VCaP (cell line): Measurements from ENCODE around the gene ITPR1.
A peak's percentile ranks its signal among the peaks of the same experiment; 100 is the strongest.

Experiments
- H3K27ac ChIP-seq: fragments of 450-650 bp; 2 replicates; pipeline ENCODE4 v1.5.1; 2017
- TF ChIP-seq, protein P1 (sequence below): fragments of 450-650 bp; conservative IDR thresholded peaks from 2 replicates; pipeline ENCODE4 v1.5.1; 2017; ENCODE audit warnings: mild to moderate bottlenecking, moderate library complexity

Gene ITPR1

GRCh38 chr3:4883011-4883410, 389.9 kb downstream of the ITPR1 start:
- TF ChIP-seq, protein P1, sequence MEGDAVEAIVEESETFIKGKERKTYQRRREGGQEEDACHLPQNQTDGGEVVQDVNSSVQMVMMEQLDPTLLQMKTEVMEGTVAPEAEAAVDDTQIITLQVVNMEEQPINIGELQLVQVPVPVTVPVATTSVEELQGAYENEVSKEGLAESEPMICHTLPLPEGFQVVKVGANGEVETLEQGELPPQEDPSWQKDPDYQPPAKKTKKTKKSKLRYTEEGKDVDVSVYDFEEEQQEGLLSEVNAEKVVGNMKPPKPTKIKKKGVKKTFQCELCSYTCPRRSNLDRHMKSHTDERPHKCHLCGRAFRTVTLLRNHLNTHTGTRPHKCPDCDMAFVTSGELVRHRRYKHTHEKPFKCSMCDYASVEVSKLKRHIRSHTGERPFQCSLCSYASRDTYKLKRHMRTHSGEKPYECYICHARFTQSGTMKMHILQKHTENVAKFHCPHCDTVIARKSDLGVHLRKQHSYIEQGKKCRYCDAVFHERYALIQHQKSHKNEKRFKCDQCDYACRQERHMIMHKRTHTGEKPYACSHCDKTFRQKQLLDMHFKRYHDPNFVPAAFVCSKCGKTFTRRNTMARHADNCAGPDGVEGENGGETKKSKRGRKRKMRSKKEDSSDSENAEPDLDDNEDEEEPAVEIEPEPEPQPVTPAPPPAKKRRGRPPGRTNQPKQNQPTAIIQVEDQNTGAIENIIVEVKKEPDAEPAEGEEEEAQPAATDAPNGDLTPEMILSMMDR = no peak
- H3K27ac ChIP-seq = no peak overlapping the region

DNA sequence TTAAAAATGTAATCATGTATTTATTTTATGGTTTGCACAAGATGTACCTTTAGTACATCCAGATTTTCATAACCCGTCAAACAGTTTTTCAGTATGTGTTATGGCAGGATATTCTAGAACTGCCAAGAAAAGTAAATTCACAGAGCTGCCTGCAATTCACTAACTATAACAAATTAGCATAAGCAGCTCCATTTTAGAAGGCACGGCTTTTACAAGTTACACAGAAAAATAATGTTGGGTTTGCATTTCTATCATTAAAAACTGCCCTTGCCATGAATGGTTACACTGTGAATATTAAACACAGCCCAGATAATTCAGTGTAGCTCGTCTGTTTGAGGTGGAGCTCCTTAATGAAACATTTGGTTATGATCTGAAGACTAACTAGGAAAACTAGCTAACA, 391.7 kb downstream of the ITPR1 start:
- TF ChIP-seq, protein P1 = no peak
- H3K27ac ChIP-seq = peak overlapping the region; percentile 50

- peak overlapping the region; percentile 50 for H3K27ac ChIP-seq
- TF ChIP-seq, protein P1 = no peak
Observed at GRCh38 chr3:4885316-4885715, 392.2 kb downstream of the ITPR1 start.

- no peak overlapping the region for H3K27ac ChIP-seq
- TF ChIP-seq, protein P1 = no peak
Observed at GRCh38 chr3:4886448-4886847, 393.3 kb downstream of the ITPR1 start.

DNA sequence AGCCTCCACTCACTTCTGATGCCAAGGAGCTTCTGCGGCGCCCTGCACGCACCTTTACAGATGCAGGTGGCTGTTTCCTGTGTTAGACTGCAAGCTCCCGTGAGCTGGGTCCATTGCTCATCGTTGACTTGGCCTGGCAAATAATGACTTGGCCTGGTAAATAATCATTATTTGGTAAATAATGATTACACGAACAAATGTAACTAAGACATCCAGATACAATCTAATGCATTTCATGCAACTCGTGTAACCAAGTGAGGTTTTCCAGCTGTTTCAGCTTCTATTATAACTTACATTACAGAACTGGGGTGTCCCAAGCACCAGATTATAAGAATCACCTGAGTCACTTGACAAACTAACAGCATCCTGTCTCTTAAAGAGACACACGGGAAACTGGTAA, 394.0 kb downstream of the ITPR1 start:
- TF ChIP-seq, protein P1 = no peak

DNA sequence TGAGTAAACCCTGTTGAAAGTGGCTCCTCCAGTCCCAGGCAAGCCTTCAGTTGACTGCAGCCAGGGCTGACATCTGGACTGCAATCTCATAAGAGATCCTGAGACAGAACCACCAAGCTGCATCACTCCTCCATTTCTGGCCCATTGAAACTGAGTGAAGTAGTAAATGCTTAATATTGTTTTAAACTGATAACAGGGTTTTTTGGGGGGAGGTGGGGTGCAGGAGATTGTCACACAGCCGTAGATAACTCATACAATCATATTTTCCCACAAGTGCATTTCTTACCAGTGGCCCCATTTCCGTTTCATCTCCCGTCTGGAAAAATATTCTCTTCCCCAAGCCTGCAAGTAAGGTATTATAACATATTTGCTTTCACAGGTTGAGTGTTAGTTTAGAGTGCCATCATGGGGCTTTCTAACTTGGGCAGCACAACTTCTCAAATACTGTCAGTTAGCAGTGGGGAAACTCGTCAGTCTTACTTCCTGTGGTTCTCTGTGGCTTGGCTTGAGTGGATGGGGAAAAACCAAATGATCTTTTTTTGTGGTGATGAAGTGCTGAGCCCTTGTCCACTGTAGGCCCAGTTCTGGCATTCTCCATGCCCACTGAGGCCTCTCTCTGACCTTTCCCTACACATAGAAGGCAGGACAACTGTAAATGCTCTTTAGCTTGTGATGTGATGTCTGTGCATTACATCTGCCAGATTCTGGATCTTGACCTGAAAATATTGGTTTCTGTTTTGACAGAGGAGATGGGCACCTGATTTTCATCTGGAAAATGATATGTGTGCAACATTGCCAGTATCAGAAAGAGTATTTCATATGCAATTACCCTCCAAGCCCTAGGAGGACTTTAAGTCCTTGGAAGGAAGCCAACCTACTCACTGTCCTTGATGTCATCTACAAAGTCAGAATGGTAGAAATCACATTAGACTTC, 396.0 kb downstream of the ITPR1 start:
- TF ChIP-seq, protein P1 = no peak
- no peak overlapping the region for H3K27ac ChIP-seq

More for the DNA sequence above, 394.0 kb downstream of the ITPR1 start:
- H3K27ac ChIP-seq = no peak overlapping the region

GRCh38 chr3:4889896-4890295, 396.7 kb downstream of the ITPR1 start:
- TF ChIP-seq, protein P1 = no peak
- no peak overlapping the region for H3K27ac ChIP-seq
